NCI-H2196 (cell line): Measurements from ENCODE around the gene MACROD1.

Experiments
- DNase-seq: peaks from one replicate; lab custom pipeline; 2025; ENCODE audit not compliant: unreplicated experiment; lab: John Stamatoyannopoulos, UW

MACROD1 gene

DNA sequence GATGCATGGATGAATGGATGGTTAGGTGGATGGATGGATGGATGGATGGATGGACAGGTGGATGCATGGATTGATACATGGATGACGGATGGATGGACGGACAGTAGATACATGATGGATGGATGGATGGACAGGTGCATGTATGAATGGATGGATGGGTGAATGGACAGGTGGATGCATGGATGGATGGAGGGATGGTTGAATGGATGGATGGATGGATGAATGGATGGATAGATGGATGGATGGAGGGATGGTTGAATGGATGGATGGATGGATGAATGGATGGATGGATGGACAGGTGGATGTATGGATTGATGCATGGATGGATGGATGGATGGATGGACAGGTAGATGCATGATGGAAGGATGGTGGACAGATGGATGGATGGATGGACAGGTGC, 51.7 kb downstream of the MACROD1 start:
- no peak for DNase-seq

DNA sequence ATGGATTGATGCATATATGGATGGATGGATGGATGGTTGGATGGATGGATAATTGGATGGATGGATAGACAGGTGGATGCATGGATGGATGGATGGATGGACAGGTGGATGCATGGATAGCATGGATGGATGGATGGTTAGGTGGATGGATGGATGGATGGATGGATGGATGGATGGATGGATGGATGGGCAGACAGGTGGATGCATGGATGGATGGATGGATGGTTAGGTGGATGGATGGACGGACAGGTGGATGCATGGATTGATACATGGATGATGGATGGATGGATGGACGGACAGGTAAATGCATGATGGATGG, 52.5 kb downstream of the MACROD1 start:
- DNase-seq = no peak

DNA sequence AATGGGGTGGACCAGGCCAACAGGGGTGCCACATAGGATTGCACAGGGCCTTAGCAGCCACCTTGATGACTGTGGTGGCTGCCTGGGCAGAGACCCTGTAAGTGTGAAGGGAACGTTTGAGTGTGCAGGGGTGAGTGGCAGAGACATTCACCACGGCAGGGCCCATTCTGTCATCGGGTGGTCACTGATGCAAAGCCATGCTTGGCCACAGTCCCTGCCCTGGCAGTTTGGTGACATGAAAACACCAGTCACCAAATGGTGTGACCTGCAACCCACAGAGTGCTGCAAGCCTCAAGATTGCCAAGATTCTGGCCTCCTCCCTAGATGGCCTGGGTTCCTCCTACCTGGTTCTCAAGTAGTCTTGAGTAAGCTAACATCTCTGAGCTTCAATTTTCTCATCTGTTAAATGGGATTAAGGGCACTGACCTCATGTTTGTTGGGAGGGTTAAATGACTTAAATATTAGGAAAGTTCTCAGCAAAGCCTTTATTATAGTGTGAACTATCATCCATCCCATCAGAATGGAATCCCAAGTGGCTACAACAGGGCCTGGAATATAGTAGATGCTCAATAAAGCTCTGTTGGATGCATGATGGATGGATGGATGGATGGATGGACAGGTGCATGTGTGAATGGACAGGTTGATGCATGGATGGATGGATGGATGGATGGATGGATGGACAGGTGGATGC, 53.0 kb downstream of the MACROD1 start:
- DNase-seq = no peak

DNA sequence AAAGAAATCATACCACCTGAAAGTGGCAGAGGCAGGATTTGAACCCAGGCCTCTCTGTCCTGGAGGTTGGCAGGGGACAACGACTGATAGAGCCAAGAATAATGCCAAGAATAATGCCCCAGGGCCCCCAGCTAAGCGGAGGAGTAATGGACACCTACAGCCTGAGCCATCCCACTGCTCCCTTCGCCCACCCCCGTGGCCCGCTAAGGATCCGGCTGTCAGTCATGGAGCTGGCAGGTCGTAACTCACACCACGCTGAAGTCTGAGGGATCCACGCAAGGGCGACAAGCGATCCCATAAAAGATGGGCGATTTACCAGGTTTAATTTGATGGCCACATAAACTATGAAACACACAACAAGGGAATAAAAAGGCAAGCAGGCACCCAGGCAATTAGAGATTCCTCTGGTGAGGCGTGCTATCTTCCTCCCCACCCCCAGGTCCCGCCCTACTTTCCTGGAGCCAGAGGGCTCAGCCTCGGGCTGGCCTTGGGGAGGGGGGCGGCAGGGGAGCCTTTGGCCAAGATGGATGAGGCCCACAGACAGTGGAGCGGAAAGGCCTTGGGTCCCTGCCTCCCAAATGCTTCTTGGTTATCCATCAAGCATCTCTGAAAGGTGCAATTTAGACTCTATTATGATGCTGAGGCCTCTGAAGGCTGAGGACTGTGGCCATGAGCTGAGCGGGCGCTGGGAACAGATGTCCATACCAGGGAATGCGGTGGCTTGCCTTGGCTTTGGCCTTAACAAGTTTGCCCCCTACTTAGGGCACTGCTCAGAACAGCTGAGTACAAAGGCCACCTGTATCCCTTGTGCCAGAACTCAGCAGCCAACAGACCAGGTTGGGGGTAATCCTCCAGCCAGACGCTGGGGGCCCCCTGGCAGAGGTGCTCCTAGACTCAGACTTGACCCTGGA, 55.2 kb downstream of the MACROD1 start:
- no peak for DNase-seq

DNA sequence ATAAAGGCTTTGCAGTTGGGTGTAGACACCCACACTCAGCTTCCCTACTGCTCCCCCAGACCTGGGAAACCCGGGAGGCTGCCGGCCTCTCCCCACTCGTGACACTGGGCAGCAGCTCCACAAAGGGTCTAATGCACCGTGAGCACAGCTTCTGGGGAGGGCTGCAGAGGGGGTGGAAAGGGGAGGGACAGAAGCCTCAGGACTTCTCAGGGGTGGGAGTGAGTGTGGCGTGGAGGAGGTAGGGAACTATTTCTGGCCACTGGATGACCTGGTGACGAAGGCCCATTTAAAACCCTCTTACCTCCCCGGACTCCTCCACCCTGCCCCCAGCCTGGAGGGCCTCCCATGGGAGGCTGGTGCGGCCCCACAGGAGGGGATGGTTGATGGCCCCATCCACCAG, 56.6 kb downstream of the MACROD1 start:
- DNase-seq = no peak

DNA sequence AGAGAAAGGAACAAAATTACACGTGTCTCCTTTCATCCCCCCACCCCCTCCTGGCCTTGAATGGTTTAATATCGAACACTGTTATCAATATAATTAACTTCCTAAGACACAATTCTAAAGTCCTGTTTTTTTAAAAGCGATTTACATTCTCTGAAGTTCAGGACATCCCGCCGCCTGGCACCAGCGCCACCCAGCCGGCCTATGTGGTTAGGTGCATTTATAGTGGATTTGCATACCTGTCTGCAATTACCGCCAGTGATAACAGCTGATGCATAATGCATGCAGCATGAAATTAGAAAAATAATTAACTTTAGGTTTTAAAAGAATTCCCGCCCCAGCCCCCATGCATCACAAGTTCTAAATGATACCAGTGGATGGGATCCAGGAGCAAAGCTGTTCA, 58.6 kb downstream of the MACROD1 start:
- DNase-seq = no peak

DNA sequence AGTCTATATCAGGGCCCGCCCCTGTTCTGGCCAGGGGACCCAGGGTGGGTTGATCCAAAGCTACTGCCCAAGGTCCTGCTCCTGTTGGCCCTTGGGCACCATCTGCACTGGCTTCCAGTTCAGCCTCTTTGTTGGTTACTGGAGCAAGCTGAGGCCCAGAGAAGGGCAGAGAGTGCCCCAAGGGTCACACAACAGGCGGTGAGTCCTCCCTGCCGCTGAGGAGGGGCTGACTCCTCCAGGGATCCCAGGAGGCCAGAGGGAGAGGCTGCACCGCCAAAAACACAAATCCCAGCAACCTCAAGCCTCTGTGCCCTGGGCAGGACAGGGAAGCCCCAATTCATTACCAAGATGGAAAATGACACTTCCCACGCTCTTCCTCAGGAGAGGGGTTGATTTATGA, 61.3 kb downstream of the MACROD1 start:
- no peak for DNase-seq

DNA sequence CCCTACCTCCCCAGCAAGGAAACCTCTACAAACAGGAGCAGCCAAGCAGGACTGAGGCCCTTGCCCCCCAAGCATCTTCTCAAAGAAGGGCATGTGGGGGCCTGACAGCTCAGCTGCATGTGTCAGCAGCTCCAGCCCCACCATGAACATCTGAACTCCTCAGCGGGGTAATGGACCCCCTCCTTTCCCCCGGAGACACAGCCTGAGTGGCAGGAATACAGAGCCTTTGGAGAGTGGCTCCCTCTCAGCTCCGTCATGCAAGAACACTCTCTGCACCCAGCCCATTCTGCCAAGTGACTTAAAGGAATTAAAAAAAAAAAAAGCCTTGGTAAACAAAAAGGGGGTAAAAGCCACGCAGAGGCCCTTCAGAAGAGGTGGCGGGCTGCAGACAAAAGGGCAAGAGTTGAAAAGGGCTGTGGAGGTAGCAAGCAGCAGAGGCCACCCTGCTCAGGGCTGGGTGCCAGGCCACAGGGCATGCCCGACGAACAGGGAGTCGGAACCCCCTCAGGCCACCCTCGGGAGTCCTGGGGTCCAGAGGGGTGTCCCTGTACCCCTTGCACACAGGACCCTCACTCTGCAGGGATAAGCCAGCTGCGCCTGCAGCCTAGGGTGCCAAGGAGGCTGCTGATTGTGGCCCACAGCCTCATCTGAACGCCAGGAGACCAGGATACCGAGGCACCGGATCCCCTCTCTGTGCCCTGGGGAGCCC, 62.5 kb downstream of the MACROD1 start:
- DNase-seq = no peak

DNA sequence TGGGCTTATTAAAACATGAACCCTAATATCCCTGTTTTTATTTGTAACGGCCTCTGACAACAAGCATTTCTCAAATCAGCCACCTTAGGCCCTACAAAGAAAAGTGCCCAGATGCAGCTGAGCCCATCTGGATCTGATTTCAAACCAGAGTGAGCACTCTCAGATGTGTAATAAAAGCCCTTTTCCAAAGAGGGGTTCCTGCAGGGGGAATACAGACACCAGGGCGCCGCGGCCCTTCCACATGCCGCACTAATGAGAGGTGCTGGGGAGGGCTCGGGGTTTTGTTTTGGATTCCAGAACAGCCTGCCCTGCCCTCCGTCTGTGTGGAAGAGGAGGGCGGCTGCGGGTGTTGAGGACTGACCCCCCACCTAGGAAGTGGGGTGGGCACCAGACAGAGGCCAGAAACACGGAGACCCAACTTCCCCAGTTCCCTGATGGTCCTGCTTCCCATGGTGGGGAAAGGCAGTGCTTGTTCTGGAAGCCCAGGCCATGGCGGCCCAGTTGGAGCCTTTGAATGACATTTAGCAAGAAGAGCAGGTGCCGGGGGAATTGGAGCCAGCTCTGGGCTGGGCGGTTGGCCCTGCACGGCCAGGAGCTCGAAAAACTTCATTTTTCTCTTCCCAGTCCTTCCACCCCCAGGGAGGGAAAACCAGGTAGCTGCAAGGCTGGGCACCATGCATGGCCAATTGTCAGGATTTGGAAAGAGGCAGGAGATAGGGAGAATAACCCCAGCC, 63.7 kb downstream of the MACROD1 start:
- DNase-seq = no peak

DNA sequence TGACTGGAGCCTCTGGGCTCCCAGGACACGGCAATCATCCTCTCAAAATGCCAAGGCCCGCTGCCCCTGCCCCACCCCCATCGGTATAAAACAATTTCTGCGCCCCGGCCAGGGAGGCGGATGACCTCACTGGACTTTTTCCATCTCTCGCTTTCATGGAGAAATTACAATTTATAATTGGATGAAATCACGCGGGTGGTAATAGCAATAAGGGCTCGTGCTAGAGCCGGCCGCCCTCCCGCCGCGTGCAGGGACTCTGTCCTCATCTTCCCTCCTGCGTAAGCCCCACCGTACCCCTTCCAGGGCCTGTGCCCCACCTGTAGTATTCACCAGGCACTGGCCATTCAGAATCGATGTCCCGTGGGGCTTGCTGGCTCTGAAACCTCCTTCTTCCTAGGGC, 64.5 kb downstream of the MACROD1 start:
- no peak for DNase-seq

DNA sequence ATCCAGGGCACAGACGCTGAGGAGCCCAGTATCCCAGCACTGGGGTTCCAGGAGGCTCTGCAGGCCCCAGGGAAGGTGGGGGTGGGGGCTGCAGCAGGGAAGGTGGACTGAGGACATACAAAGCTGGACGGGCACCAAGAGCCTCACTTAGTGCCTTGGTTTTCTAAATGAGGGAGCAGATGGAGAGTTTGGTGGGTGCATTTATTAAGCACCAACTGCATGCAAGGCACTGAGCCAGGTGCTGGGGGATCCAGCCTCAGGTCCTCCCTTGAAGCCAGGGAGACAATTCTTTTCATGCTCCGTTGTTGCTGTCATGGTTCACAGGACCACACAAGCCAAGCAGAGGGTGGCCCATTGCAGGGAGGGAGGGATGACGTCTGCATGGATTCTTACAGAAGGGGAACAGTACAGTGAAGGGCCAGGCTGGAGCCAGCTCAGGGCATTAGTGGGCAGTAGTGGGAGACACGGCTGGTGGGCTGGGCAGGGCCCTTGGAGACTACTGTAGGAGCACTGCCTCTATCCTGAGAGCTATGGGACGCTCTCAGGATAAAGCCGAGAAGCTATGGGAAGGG, 65.0 kb downstream of the MACROD1 start:
- DNase-seq = no peak

DNA sequence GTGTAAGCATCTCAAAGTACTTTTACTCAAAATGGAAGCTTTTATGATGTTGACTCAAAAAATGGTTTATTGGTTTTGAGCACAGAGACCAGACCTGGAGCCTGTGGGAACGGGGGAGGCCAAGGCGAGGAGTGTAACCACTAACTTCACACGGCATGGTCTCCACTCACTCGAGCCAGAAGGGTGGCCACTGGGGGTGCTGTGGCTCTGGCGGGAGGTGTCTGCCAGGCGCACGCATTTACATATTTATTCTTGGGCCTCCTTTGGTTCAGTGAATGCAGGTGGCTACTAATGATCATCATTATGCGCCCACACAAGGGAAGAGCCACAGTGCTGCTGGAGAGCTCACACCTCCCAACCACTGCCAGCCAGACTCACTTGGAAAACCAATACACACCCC, 65.6 kb downstream of the MACROD1 start:
- DNase-seq = no peak

DNA sequence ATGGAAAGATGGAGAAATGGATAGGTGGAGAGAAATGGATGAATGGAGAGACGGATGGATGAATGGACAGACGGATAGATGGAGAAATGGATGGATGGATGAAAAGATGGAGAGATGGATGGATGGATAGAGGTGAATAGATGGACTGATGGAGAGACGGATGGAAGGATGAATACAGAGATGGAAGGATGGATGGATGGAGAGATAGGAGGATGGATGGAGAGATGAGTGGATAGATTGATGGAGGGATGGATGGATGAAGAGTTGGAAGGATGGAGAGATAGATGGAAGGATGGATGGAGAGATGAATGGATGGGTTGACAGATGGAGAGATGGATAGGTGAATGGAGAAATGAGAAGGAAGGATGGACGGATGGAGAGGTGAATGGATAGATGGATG, 66.5 kb downstream of the MACROD1 start:
- DNase-seq = no peak

DNA sequence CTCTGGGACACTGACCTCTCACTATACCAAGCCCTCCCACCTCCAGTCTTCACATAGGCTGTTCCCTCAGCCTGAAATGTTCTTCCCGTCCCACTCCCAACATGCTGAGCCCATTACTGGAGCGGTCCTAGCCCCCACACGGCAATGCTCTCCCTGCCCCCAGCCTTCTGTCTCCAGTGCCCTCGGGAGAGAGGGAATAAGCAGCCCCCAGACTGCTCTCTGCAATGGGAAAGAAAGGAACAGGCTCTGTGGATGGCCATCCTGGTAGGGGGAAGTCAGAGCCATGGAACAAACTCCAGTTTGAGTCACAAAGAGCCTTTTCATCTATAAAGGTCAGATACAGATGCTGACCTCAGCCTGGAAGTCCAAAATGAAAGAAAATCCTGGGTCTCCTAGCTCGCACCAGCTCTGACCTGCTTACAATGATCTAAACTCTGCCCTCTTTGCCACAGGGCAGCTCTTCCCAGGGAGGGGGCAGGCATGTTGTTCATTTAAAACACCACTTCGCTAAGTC, 67.5 kb downstream of the MACROD1 start:
- DNase-seq = no peak

DNA sequence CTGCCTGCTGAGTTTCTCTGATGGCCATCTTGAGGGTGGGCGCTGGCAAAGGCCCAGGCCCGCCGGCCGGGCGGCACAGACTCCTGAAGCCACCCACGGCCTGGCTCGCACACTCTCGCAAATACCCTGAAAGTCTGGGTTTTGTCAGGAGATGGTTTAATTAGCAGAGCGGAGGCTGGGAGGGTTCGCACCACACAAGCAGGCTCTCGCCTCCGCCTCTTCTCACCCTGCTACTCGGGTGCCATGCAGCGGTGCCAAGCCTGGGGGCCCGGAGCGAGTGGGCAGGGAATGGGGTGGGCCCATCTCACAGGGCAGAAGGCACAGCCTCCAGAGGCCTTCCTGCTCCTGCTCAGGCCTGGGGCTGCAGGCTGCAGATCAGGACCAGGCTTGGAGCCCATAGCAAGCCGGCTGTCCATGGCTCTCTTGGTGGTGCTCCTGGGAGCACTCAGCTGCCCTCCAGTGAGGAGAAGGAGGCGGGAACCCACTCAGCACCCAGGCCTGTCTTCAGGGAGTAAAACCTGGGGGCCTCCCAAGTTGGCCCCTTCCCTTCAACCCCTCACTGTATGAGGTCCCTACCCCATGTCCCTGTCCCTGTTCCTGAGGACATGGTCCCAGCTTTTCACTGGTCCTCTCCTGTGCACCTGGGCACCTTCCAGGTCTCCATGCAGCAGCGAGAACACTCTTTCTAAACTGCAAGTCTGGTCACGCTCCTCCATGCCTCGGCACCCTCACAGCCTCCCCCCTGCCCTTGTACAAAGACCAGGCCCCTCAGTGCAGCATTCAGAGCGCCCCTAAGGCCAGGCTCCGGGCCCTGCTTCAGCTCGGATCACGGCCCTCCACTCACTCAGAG, 68.2 kb downstream of the MACROD1 start:
- DNase-seq = no peak

DNA sequence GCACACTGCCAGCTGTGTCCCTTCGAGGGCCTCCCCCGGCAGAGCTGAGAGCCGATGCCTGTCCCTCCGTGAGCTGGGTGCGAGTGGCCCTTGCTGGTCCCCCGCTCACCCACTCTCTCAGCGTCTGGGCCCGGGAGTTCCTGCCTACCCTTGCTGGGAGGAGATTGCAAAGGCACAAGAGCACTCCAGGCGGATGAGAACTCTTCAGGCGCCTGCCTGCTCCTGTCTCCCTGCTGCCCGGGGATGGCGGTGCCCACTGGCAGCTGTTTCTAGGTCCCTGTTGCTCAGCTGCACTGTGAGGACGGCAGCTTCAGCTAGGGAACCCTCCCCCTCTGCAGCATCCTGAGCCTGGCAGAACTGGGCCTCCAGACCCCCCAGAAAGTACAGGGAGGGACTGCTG, 69.1 kb downstream of the MACROD1 start:
- no peak for DNase-seq

DNA sequence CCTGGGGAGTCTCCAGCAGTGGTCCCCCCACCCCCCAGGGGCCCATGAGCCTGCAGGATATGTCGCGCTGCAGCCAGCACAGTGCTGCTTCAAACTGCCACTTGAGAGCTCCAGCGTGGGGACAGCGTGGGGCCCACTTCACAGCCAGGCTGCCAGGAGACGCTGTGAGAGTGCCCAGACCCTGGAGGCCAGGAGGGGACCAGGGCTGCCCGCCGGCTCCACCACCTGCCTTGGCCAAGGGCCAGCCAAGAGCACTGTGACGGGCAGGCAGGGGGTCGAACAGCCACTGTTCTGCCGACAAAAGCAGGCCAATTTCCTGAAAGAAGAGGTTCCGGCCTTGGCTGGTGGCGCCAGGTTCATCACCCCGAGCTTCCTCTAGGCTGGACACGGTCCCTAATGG, 70.0 kb downstream of the MACROD1 start:
- DNase-seq = peak; percentile 17

DNA sequence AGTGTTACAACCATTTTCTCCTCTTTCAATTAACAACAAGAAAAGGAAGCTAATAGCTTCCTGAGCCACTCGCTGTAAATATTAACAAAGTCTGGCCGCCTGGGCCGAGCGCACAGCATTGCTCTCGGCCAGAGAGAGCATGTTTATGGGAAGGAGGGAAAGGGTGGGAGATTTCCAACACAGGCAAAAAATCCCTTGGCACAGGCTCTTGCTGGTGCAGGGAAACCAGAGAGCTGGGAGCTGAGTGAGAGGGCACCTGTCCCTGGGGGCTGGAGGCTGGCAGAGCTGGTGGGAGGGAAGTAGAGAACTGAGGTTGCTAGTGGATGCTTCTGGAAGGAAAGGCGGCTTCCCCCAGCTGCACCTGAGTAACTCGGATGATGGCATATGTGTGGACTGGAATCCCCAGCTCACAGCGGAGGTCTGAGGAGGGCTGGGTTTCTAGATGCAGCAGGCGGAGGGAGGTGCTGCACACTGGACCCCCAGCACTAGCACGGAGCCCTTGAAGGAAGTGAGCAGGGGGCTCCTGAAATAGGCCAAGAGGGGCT, 70.6 kb downstream of the MACROD1 start:
- DNase-seq = no peak

DNA sequence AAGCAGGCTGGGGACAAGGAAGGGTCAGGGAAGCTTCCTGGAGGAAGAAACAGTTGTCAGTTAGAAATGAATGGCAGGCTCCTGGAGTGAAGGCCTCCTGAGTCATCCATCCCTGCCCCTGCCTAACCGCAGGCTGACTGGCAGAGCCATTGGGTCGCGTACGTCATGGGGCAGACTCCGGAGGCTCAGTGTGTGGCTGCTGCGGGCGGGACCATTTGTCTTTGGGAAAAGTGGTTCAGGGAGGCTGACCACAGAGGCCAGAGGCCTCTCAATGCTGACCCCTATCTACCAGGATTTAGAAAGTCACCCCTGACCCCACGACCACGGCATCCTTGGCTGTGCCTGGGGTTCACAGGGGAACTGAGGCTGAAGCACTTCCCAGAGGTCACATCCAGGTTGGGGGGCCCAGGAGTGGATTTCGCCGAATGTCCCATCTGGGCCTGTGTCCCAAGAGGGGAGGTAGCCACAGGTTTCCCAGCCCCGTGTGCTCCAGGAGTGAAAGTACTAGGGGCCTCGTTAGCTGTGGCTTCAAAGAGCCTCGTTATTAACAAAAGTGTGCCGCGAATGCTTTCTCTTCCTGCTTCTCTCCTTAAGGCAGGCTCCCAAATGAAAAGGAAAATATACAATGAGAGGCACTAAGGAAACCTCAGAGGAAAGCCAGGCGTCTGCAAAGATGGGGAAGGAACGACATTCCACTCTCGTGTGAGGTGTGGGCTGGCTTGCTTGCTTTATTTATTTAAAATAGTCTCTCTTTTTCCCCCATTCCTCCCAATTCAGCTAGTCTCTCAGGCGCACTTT, 71.3 kb downstream of the MACROD1 start:
- no peak for DNase-seq
